Nephron progenitor cell (in vitro differentiated cells): ENCODE results near the gene S1PR4.
"Not testable (repeated sequence)": the region's sequence is repeated elsewhere in the genome, so short reads cannot be mapped to it uniquely, and the experiment has no call there.

ENCODE experiments used
- DNase-seq: peaks from one replicate; pipeline ENCODE4 v3.0.0; 2021
- H3K27ac Mint-ChIP-seq: 2 replicates; pipeline ENCODE4 v1.8.0; 2021; ENCODE audit warnings: mild to moderate bottlenecking, moderate library complexity, mixed read lengths
- H3K27me3 Mint-ChIP-seq: 2 replicates; pipeline ENCODE4 v1.8.0; 2021; ENCODE audit warnings: mild to moderate bottlenecking, low read depth, mixed read lengths; ENCODE audit not compliant: poor library complexity
- H3K36me3 Mint-ChIP-seq: 2 replicates; pipeline ENCODE4 v1.8.0; 2021; ENCODE audit warnings: low read depth, mixed read lengths
- H3K4me1 Mint-ChIP-seq: 2 replicates; pipeline ENCODE4 v1.8.0; 2021; ENCODE audit warnings: mixed read lengths
- H3K4me3 Mint-ChIP-seq: 2 replicates; pipeline ENCODE4 v1.8.0; 2021; ENCODE audit warnings: mild to moderate bottlenecking, moderate library complexity, mixed read lengths
- H3K9me3 Mint-ChIP-seq: 2 replicates; pipeline ENCODE4 v1.8.0; 2021; ENCODE audit warnings: mild to moderate bottlenecking, moderate library complexity, mixed read lengths
- TF ChIP-seq, protein P1 (sequence below): fragments of 200-600 bp; sonication (generic); IDR thresholded peaks from 2 replicates; pipeline ENCODE4 v1.5.0; 2021; ENCODE audit warnings: antibody characterized with exemption

The S1PR4 gene

DNA sequence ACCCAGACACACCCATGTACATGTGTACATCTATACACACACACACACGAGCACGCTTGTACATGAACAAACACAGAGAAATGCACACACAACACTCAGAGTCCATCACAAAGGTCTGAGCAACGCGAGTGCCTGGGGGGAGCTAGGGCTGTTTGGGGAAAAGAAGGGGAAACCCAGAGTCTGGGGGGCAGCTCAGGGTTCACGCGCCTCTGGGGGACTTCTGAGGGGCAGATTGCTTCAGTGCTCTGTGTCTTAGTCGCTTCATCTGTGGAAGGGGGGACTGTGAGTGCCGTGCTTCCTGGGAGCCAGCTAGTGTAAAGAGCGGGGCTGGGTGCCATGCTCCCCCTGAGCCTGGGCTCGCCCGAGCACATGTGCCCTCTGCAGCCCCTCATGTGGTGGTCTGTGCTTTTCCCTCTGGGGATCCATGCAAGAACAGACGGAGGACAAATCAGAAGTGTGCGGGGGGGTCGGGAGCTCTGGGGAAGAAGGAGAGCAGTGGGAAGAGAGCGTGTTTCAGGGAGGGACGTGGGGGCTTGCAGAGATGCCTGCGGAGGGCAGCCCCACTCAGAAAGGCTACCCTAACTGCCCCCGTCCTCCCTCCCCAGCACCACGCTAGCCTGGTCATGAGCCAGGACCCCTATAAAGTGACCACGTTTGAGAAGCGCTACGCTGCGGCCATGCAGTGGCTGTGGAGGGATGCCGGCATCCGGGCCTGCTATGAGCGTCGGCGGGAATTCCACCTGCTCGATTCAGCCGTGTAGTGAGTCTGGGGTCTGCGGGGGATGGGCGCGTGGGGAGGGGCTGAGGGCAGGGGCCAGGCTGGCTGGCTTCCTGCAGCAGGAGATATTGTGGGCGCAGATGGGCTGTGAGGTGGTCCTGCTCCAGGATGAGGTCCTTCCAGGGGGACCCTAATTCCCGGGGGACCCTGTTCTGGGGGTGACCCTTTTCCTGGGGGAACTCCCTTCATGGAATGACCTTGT is 28.8 kb upstream of the S1PR4 start:
- no peak overlapping the region for H3K4me3 Mint-ChIP-seq
- H3K36me3 Mint-ChIP-seq, result no peaks in the 10 kb centered on the region
- no peaks in the 10 kb centered on the region for H3K9me3 Mint-ChIP-seq
- TF ChIP-seq, protein P1, sequence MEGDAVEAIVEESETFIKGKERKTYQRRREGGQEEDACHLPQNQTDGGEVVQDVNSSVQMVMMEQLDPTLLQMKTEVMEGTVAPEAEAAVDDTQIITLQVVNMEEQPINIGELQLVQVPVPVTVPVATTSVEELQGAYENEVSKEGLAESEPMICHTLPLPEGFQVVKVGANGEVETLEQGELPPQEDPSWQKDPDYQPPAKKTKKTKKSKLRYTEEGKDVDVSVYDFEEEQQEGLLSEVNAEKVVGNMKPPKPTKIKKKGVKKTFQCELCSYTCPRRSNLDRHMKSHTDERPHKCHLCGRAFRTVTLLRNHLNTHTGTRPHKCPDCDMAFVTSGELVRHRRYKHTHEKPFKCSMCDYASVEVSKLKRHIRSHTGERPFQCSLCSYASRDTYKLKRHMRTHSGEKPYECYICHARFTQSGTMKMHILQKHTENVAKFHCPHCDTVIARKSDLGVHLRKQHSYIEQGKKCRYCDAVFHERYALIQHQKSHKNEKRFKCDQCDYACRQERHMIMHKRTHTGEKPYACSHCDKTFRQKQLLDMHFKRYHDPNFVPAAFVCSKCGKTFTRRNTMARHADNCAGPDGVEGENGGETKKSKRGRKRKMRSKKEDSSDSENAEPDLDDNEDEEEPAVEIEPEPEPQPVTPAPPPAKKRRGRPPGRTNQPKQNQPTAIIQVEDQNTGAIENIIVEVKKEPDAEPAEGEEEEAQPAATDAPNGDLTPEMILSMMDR, result no peak
- H3K27me3 Mint-ChIP-seq, result peaks cover 21% of the 10 kb centered on the region
- H3K27ac Mint-ChIP-seq, result no peak overlapping the region
- peaks cover 8% of the 10 kb centered on the region for H3K4me1 Mint-ChIP-seq
- DNase-seq, result no peak

DNA sequence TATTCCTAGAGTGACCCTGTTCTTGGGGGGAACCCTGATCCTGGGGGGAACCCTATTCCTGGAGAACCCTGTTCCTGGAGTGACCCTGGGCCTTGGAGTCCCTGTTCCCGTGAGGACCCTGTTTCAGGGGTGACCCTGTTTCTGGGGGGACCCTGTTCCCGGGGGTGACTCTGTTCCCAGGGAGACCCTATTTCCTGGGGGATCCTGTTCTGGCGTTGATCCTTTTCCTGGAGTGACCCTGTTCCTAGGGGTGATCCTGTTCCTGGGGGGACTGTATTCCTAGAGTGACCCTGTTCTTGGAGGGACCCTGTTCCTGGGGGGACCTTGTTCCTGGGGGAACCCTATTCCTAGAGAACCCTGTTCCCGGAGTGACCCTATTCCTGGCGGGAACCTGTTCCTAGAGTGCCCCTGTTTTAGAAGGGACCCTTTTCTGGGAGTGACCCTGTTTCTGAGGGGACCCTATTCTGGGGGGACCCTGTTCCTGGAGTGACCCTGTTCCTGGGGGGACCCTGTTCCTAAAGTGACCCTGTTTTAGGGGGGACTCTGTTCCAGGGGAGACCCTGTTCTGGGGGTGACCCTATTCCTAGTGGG is 27.7 kb upstream of the S1PR4 start:
- Mint-ChIP-seq H3K36me3 (no peaks in the 10 kb centered on the region), H3K4me1 (peaks cover 8% of the 10 kb centered on the region), H3K4me3 (no peak overlapping the region), H3K27me3 (peaks cover 24% of the 10 kb centered on the region), H3K9me3 (no peaks in the 10 kb centered on the region), H3K27ac (no peak overlapping the region)
- no peak for DNase-seq
- TF ChIP-seq, protein P1, result no peak

DNA sequence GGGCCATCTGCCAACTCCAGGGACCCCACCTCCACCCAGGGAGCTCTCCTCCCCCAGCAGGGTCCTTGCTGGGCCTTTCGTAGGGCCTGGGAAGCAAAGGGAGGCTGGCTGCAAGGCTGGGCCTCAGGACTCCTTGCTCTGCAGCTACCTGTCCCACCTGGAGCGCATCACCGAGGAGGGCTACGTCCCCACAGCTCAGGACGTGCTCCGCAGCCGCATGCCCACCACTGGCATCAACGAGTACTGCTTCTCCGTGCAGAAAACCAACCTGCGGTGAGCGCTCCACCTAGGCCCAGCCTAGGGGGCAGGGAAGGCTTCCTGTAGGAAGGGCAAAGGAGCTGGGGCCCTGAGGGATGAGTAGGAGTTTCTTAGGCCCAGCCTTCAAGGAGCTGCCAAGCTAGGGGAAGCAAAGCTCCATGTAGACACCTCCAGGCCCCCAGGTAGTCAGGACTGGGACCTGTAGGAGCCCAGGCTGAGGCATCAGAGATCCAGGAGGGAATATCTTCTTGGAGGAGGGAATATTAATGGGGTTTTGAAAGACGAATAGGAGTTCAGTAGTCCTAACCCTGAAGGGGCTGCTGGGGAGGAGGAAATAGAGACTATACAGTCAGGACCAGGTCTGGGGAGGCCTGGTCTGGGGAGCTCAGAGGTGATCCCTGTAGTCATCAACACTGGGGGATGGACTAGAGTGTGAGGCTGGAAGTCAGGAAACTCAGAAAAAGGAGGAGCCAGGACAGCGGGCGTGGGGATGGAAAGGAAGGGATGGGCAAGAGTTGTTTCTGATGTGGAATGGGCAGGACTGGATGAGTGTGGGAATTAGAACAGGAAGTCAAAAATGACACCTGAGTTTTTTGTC is 26.8 kb upstream of the S1PR4 start:
- no peak overlapping the region for H3K4me3 Mint-ChIP-seq
- peaks cover 8% of the 10 kb centered on the region for H3K4me1 Mint-ChIP-seq
- peaks cover 31% of the 10 kb centered on the region for H3K27me3 Mint-ChIP-seq
- TF ChIP-seq, protein P1, result no peak
- no peak for DNase-seq
- H3K9me3 Mint-ChIP-seq, result peaks cover 3% of the 10 kb centered on the region
- H3K27ac Mint-ChIP-seq, result no peak overlapping the region
- H3K36me3 Mint-ChIP-seq, result no peaks in the 10 kb centered on the region

DNA sequence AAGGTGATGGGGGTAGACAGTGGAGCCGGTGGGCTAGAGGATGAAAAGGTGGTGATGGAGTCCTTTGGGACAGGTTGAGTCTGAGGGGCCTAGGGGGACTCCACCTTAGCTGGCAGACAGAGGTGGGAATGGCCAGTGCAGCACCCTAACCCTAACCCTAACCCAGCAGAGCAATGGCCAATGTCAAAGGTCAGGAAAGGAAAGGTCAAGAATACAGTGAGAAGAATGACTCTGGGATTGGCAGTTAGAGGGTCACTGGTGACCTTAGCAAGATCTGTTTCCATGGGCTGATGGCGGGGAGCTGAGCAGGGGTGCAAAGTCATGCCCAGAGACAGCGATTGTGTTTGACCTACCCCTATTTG is 26.2 kb upstream of the S1PR4 start:
- H3K9me3 Mint-ChIP-seq, result peaks cover 3% of the 10 kb centered on the region
- DNase-seq, result no peak
- TF ChIP-seq, protein P1, result no peak
- no peak overlapping the region for H3K27ac Mint-ChIP-seq
- peaks cover 8% of the 10 kb centered on the region for H3K4me1 Mint-ChIP-seq
- H3K4me3 Mint-ChIP-seq, result no peak overlapping the region
- H3K36me3 Mint-ChIP-seq, result no peaks in the 10 kb centered on the region
- H3K27me3 Mint-ChIP-seq, result peaks cover 36% of the 10 kb centered on the region

DNA sequence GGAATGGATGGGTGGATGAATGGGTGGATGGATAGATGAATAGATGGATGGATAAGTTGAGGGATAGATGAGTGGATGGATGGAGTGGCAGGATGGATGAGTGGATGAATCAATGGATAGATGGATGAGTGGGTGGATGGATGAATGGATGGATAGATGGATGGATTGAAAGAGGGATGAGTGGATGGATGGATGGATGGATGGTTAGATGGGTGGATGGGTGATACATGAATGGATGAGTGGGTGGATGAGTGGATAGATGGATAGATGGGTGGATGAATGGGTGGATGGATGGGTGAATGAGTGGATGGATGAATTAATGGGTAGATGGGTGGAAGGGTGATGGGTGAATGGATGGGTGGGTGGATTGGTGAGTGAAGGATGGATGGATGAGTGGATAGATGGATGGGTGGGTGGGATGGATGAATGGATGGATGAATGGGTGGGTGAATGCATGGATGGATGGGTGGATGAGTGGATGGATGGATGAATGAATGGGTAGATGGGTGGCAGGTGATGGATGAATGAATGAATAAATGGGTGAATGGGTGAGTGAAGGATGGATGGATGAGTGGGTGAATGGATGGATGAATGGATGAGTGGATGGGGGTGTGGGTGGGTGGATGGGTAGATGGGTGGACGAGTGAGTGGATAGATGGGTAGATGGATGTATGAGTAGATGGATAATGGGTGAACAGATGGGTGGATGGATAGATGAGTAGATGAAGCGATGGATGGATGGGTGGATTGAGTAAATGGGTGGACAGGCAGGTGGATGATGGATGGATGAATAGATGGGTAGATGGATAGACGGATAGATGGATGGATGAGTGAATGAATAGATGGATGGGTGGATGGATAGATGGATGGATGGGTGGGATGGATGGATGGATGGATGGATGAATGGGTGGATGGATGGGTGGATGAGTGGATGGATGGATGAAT is 25.0 kb upstream of the S1PR4 start:
- TF ChIP-seq, protein P1, result no peak
- no peak for DNase-seq
- H3K4me3 Mint-ChIP-seq, result no peak overlapping the region
- H3K27ac Mint-ChIP-seq, result no peak overlapping the region
- H3K27me3 Mint-ChIP-seq, result peaks cover 46% of the 10 kb centered on the region
- H3K9me3 Mint-ChIP-seq, result peaks cover 3% of the 10 kb centered on the region
- no peaks in the 10 kb centered on the region for H3K36me3 Mint-ChIP-seq
- H3K4me1 Mint-ChIP-seq, result peaks cover 8% of the 10 kb centered on the region

DNA sequence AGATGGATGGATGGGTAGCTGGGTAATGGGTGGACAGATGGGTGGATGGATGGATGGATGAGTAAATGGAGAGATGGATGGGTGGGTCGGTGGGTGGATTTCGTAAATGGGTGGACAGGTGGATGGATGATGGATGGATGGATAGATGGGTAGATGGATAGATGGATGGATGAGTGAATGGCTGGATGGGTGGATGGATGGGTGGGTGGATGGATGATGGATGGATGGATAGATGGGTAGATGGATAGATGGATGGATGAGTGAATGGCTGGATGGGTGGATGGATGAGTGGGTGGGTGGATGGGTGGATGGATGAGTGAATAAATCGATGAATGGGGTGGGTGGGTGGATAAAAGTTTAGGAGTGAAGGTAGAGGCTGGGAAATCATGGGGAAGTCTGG is 24.1 kb upstream of the S1PR4 start:
- H3K4me1 Mint-ChIP-seq, DNase-seq, H3K27ac Mint-ChIP-seq, H3K9me3 Mint-ChIP-seq, H3K4me3 Mint-ChIP-seq, H3K36me3 Mint-ChIP-seq: not testable (repeated sequence)
- H3K27me3 Mint-ChIP-seq, result peaks cover 44% of the 10 kb centered on the region
